ENCODE measurements around the gene NFKBIZ. TPM values are rescaled to one million over a fixed set of nuclear protein-coding genes. Genes with fewer than 3 reads are reported as not detected.

Gene NFKBIZ
- total RNA-seq, 1 donor from 2014 or later, result 14.7 TPM

GRCh38 chr3:101896083-101896757 lies 46.9 kb downstream of the NFKBIZ start:
- H3K27ac Mint-ChIP-seq, result no peak overlapping the region
- peaks cover 2% of the 10 kb centered on the region for H3K27me3 Mint-ChIP-seq (ENCODE audit: insufficient read depth, low read depth)
- H3K36me3 Mint-ChIP-seq, result no peaks in the 10 kb centered on the region
- no peak overlapping the region for H3K4me3 ChIP-seq
- no peak overlapping the region for H3K27ac ChIP-seq
- no peak overlapping the region for H3K4me3 Mint-ChIP-seq
- H3K9ac ChIP-seq, result no peak overlapping the region
- no peaks in the 10 kb centered on the region for H3K36me3 ChIP-seq
- DNase-seq (ENCODE audit: low spot score), result no peak
- H3K9me3 ChIP-seq (ENCODE audit: low read depth), result peaks cover 3% of the 10 kb centered on the region
- no peak overlapping the region for H3K4me2 ChIP-seq
- H3F3A ChIP-seq (ENCODE audit: low read depth), result peaks cover 4% of the 10 kb centered on the region
- H3K4me1 ChIP-seq, result peaks cover 7% of the 10 kb centered on the region
- TF ChIP-seq EZH2phosphoT487 (IDR thresholded peaks at IDR 0.05) (no peak), EZH2 (IDR thresholded peaks at IDR 0.05) (no peak)
- TF ChIP-seq, protein P1, sequence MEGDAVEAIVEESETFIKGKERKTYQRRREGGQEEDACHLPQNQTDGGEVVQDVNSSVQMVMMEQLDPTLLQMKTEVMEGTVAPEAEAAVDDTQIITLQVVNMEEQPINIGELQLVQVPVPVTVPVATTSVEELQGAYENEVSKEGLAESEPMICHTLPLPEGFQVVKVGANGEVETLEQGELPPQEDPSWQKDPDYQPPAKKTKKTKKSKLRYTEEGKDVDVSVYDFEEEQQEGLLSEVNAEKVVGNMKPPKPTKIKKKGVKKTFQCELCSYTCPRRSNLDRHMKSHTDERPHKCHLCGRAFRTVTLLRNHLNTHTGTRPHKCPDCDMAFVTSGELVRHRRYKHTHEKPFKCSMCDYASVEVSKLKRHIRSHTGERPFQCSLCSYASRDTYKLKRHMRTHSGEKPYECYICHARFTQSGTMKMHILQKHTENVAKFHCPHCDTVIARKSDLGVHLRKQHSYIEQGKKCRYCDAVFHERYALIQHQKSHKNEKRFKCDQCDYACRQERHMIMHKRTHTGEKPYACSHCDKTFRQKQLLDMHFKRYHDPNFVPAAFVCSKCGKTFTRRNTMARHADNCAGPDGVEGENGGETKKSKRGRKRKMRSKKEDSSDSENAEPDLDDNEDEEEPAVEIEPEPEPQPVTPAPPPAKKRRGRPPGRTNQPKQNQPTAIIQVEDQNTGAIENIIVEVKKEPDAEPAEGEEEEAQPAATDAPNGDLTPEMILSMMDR (IDR thresholded peaks at IDR 0.05), result no peak
- no peak overlapping the region for H2AFZ ChIP-seq (replicated peaks)
- H3K4me1 Mint-ChIP-seq, result no peaks in the 10 kb centered on the region
- H4K20me1 ChIP-seq (ENCODE audit: low read depth), result no peaks in the 10 kb centered on the region
- H3K27me3 ChIP-seq, result no peaks in the 10 kb centered on the region
- peaks cover 3% of the 10 kb centered on the region for H3K9me3 Mint-ChIP-seq
- H3K79me2 ChIP-seq (ENCODE audit: low read depth), result no peaks in the 10 kb centered on the region

GRCh38 chr3:101897013-101897412 lies 47.7 kb downstream of the NFKBIZ start:
- H3K27ac Mint-ChIP-seq, result no peak overlapping the region
- no peak overlapping the region for H3K27ac ChIP-seq
- no peaks in the 10 kb centered on the region for H3F3A ChIP-seq (ENCODE audit: low read depth)
- peaks cover 3% of the 10 kb centered on the region for H3K9me3 Mint-ChIP-seq
- H3K4me1 ChIP-seq, result peaks cover 4% of the 10 kb centered on the region
- no peaks in the 10 kb centered on the region for H3K79me2 ChIP-seq (ENCODE audit: low read depth)
- H3K36me3 ChIP-seq, result no peaks in the 10 kb centered on the region
- no peaks in the 10 kb centered on the region for H3K4me1 Mint-ChIP-seq
- H3K9me3 ChIP-seq (ENCODE audit: low read depth), result peaks cover 3% of the 10 kb centered on the region
- TF ChIP-seq, protein P1 (IDR thresholded peaks at IDR 0.05), result no peak
- no peak for TF ChIP-seq EZH2 (IDR thresholded peaks at IDR 0.05)
- no peak for TF ChIP-seq EZH2phosphoT487 (IDR thresholded peaks at IDR 0.05)
- no peak for DNase-seq (ENCODE audit: low spot score)
- no peak overlapping the region for H2AFZ ChIP-seq (replicated peaks)
- no peaks in the 10 kb centered on the region for H3K36me3 Mint-ChIP-seq
- H3K4me2 ChIP-seq, result no peak overlapping the region
- H3K27me3 ChIP-seq, result no peaks in the 10 kb centered on the region
- no peak overlapping the region for H3K9ac ChIP-seq
- H3K4me3 Mint-ChIP-seq, result no peak overlapping the region
- H3K4me3 ChIP-seq, result no peak overlapping the region
- H4K20me1 ChIP-seq (ENCODE audit: low read depth), result no peaks in the 10 kb centered on the region
- peaks cover 5% of the 10 kb centered on the region for H3K27me3 Mint-ChIP-seq (ENCODE audit: insufficient read depth, low read depth)

- TF ChIP-seq EZH2 (IDR thresholded peaks at IDR 0.05) (no peak), EZH2phosphoT487 (IDR thresholded peaks at IDR 0.05) (no peak)
- TF ChIP-seq, protein P1 (IDR thresholded peaks at IDR 0.05), result no peak
- Histone ChIP-seq H3K4me1 (no peaks in the 10 kb centered on the region), H3F3A (ENCODE audit: low read depth) (no peaks in the 10 kb centered on the region), H3K4me3 (no peak overlapping the region), H4K20me1 (ENCODE audit: low read depth) (no peaks in the 10 kb centered on the region), H2AFZ (replicated peaks) (no peak overlapping the region), H3K4me2 (no peak overlapping the region), H3K79me2 (ENCODE audit: low read depth) (no peaks in the 10 kb centered on the region), H3K9me3 (ENCODE audit: low read depth) (peaks cover 3% of the 10 kb centered on the region), H3K9ac (no peak overlapping the region), H3K27ac (no peak overlapping the region), H3K27me3 (no peaks in the 10 kb centered on the region), H3K36me3 (no peaks in the 10 kb centered on the region)
- Mint-ChIP-seq H3K9me3 (peaks cover 3% of the 10 kb centered on the region), H3K27me3 (ENCODE audit: insufficient read depth, low read depth) (peaks cover 4% of the 10 kb centered on the region), H3K4me1 (no peaks in the 10 kb centered on the region), H3K27ac (no peak overlapping the region), H3K4me3 (no peak overlapping the region), H3K36me3 (no peaks in the 10 kb centered on the region)
- no peak for DNase-seq (ENCODE audit: low spot score)
Measured at GRCh38 chr3:101898039-101898438, 48.7 kb downstream of the NFKBIZ start.
